Measurements from ENCODE around the gene MOB3A.

Gene MOB3A

GRCh38 chr19:2044709-2045500 is 51.2 kb downstream of the MOB3A start:
- no peaks in the 10 kb centered on the region for H3K9me3 ChIP-seq (ENCODE audit: control insufficient read depth, insufficient read depth, low read depth, low read length)
- peaks cover 0 to 80% of the 10 kb centered on the region in 2 experiments; a peak in 2 of 3 replicates for H3K36me3 ChIP-seq (ENCODE audit: control insufficient read depth in 2 of 2, insufficient read depth in 1 of 2, low read length in 2 of 2)
- H3K4me1 ChIP-seq (ENCODE audit: control insufficient read depth, insufficient read depth, low read length): peaks cover 11% of the 10 kb centered on the region
- POLR2A ChIA-PET: no interaction called here
- CTCF ChIA-PET: no interaction called here
- H3K27ac ChIP-seq (ENCODE audit: extremely low read depth, low read depth, low read length): no peak overlapping the region
- no peak overlapping the region for H3K4me3 ChIP-seq (ENCODE audit: low read depth, low read length)
- peak; percentile 52 for TF ChIP-seq GLIS1 (tag by site-specific recombination; IDR thresholded peaks at IDR 0.05)
- no peak for TF ChIP-seq YY1 (tag by site-specific recombination; IDR thresholded peaks at IDR 0.05)

GRCh38 chr19:2043961-2044708 is 52.0 kb downstream of the MOB3A start:
- Histone ChIP-seq H3K27ac (ENCODE audit: extremely low read depth, low read depth, low read length) (no peak overlapping the region), H3K9me3 (ENCODE audit: control insufficient read depth, insufficient read depth, low read depth, low read length) (no peaks in the 10 kb centered on the region), H3K4me3 (ENCODE audit: low read depth, low read length) (no peak overlapping the region), H3K36me3 (ENCODE audit: control insufficient read depth in 2 of 2, insufficient read depth in 1 of 2, low read length in 2 of 2) (peaks cover 0 to 83% of the 10 kb centered on the region in 2 experiments; a peak in 2 of 3 replicates), H3K4me1 (ENCODE audit: control insufficient read depth, insufficient read depth, low read length) (peaks cover 9% of the 10 kb centered on the region)
- ChIA-PET CTCF (no interaction called here), POLR2A (interaction anchor here (0.6 to 0.7 kb wide), 3 partner anchors 8 to 13 kb away, joined by 3 to 5 read pairs (median 3); no protein-coding TSS in a partner anchor)
- TF ChIP-seq ZNF341 (tag by site-specific recombination; IDR thresholded peaks at IDR 0.05; ENCODE audit: low read depth): peak; percentile 30; the same call in 1 of the 2 replicates
- 0 out of 2 replicates have a peak, but pooled peaks have one; percentile 21 for TF ChIP-seq ZNF692 (tag by site-specific recombination; IDR thresholded peaks at IDR 0.05)
- TF ChIP-seq ZNF362 (tag by site-specific recombination; IDR thresholded peaks at IDR 0.05): peak; percentile 84
- TF ChIP-seq GLIS1 (tag by site-specific recombination; IDR thresholded peaks at IDR 0.05): peak; percentile 65
- TF ChIP-seq ZNF24 (tag by site-specific recombination; IDR thresholded peaks at IDR 0.05): no peak
- peak; percentile 38; the same call in 1 of the 2 replicates for TF ChIP-seq FEZF1 (tag by site-specific recombination; IDR thresholded peaks at IDR 0.05)
- peak; percentile 41; the same call in 1 of the 2 replicates for TF ChIP-seq GLIS2 (tag by site-specific recombination; IDR thresholded peaks at IDR 0.05)
- no peak for TF ChIP-seq ZNF580 (tag by site-specific recombination; IDR thresholded peaks at IDR 0.05)
- 0 out of 2 replicates have a peak, but pooled peaks have one; percentile 16 for TF ChIP-seq ZEB2 (tag by site-specific recombination; IDR thresholded peaks at IDR 0.05)
- peak; percentile 64; the same call in 1 of the 2 replicates for TF ChIP-seq PRDM4 (tag by site-specific recombination; IDR thresholded peaks at IDR 0.05)
- TF ChIP-seq SP7 (tag by site-specific recombination; IDR thresholded peaks at IDR 0.05): no peak
- no peak for TF ChIP-seq SCRT1 (tag by site-specific recombination; IDR thresholded peaks at IDR 0.05; ENCODE audit: borderline replicate concordance)
- TF ChIP-seq MZF1 (tag by site-specific recombination; IDR thresholded peaks at IDR 0.05; ENCODE audit: borderline replicate concordance): no peak
- peak; percentile 90 for TF ChIP-seq ZIC2 (tag by site-specific recombination; IDR thresholded peaks at IDR 0.05)
- TF ChIP-seq TRIM28 (IDR thresholded peaks at IDR 0.05; ENCODE audit: borderline replicate concordance, low read length): no peak
- TF ChIP-seq PRDM6 (tag by site-specific recombination; IDR thresholded peaks at IDR 0.05): no peak
- TF ChIP-seq ZNF175 (tag by site-specific recombination; IDR thresholded peaks at IDR 0.05): no peak
- no peak for TF ChIP-seq CTCF (tag by site-specific recombination; IDR thresholded peaks at IDR 0.05)
- no peak; the same call in none of the 2 replicates for TF ChIP-seq BCL11B (tag by site-specific recombination; IDR thresholded peaks at IDR 0.05; ENCODE audit: low read depth)

Measured in HEK293 (cell line).